Right atrium auricular region (tissue), 2 donors: Measurements from ENCODE around the gene ILK. TPM values are rescaled to one million over a fixed set of nuclear protein-coding genes. Genes with fewer than 3 reads are reported as not detected.

ENCODE experiments used
- DNase-seq: peaks from one replicate; pipeline ENCODE4 v3.0.0-alpha.2; 2019; ENCODE audit warnings: low spot score
- H3K27ac ChIP-seq, 2 donors: fragments of 200-600 bp; sonication (generic); 1 replicate in 1 of 2; 2 replicates in 1 of 2; pipeline ENCODE4 v1.5.1; 2016 to 2019
- H3K27me3 ChIP-seq, 2 donors: fragments of 200-600 bp; sonication (generic); one replicate each; pipeline versions ENCODE4 v1.5.1 to v1.6.0; 2017 to 2019
- H3K36me3 ChIP-seq: fragments of 200-600 bp; sonication (generic); one replicate; pipeline ENCODE4 v1.5.1; 2016
- H3K4me1 ChIP-seq, 2 donors: fragments of 200-600 bp; sonication (generic); one replicate each; pipeline versions ENCODE4 v1.5.1 to v1.6.0; 2017 to 2019
- H3K4me3 ChIP-seq, 2 donors: fragments of 200-600 bp; sonication (generic); 1 replicate in 1 of 2; 2 replicates in 1 of 2; pipeline ENCODE4 v1.5.1; 2017 to 2019; ENCODE audit warnings: mild to moderate bottlenecking in 1 of 2, moderate library complexity in 1 of 2
- H3K9me3 ChIP-seq, 2 donors: fragments of 200-600 bp; sonication (generic); one replicate each; pipeline ENCODE4 v1.5.1; 2019
- CTCF ChIP-seq, 2 donors: fragments of 200-600 bp; sonication (generic); IDR thresholded peaks; one replicate each; pipeline ENCODE4 v1.5.1; 2019; ENCODE audit warnings: antibody characterized with exemption in 2 of 2
- total RNA-seq, 2 donors: library from RNA; depleted of rRNA; stranded (reverse); fragments of >200 nt; gene quantifications; one replicate each; pipeline ENCODE4 v1.1.0, GENCODE V29; 2016

Gene ILK
- total RNA-seq, 2 donors from 2014 or later, result 142 to 193 TPM

- Histone ChIP-seq H3K36me3 (no peaks in the 10 kb centered on the region), H3K27me3 (no peaks in the 10 kb centered on the region), H3K4me3 (no peak overlapping the region), H3K27ac (peak overlapping the region; percentile 76 to 80), H3K4me1 (peaks cover 0 to 37% of the 10 kb centered on the region in 2 donors), H3K9me3 (no peaks in the 10 kb centered on the region)
- no peak for TF ChIP-seq CTCF (IDR thresholded peaks at IDR 0.05)
- peak; percentile 55 for DNase-seq
These were observed 44.3 kb downstream of the ILK start for GRCh38 chr11:6647836-6648235.

- Histone ChIP-seq H3K27me3 (no peaks in the 10 kb centered on the region), H3K27ac (no peak overlapping the region)
These were observed 44.9 kb downstream of the ILK start for GRCh38 chr11:6648501-6648900.

GRCh38 chr11:6650104-6650503 is 46.5 kb downstream of the ILK start:
- Histone ChIP-seq H3K36me3 (no peaks in the 10 kb centered on the region), H3K4me3 (no peak overlapping the region), H3K27me3 (no peaks in the 10 kb centered on the region), H3K9me3 (no peaks in the 10 kb centered on the region), H3K4me1 (peaks cover 0 to 45% of the 10 kb centered on the region in 2 donors), H3K27ac (no peak overlapping the region)
- DNase-seq, result no peak
- no peak for TF ChIP-seq CTCF (IDR thresholded peaks at IDR 0.05)

More at GRCh38 chr11:6648501-6648900, 44.9 kb downstream of the ILK start:
- TF ChIP-seq CTCF (IDR thresholded peaks at IDR 0.05), result no peak
- peak; percentile 54 for DNase-seq
- no peaks in the 10 kb centered on the region for H3K9me3 ChIP-seq
- H3K4me1 ChIP-seq, result peaks cover 0 to 37% of the 10 kb centered on the region in 2 donors
- H3K36me3 ChIP-seq, result no peaks in the 10 kb centered on the region
- H3K4me3 ChIP-seq, result no peak overlapping the region

- peaks cover 0 to 37% of the 10 kb centered on the region in 2 donors for H3K4me1 ChIP-seq
- H3K27ac ChIP-seq, result no peak overlapping the region
- H3K27me3 ChIP-seq, result no peaks in the 10 kb centered on the region
- H3K4me3 ChIP-seq, result no peak overlapping the region
- H3K36me3 ChIP-seq, result no peaks in the 10 kb centered on the region
- TF ChIP-seq CTCF (IDR thresholded peaks at IDR 0.05), result no peak
- no peaks in the 10 kb centered on the region for H3K9me3 ChIP-seq
- no peak for DNase-seq
These were observed 47.4 kb downstream of the ILK start for GRCh38 chr11:6650980-6651379.

GRCh38 chr11:6652182-6652581 is 48.6 kb downstream of the ILK start:
- DNase-seq, result no peak
- H3K4me1 ChIP-seq, result peaks cover 0 to 36% of the 10 kb centered on the region in 2 donors
- no peak overlapping the region for H3K4me3 ChIP-seq
- no peaks in the 10 kb centered on the region for H3K9me3 ChIP-seq
- H3K27me3 ChIP-seq, result no peaks in the 10 kb centered on the region
- H3K36me3 ChIP-seq, result no peaks in the 10 kb centered on the region
- no peak for TF ChIP-seq CTCF (IDR thresholded peaks at IDR 0.05)
- H3K27ac ChIP-seq, result no peak overlapping the region

- no peak overlapping the region for H3K4me3 ChIP-seq
- no peak for DNase-seq
- no peaks in the 10 kb centered on the region for H3K27me3 ChIP-seq
- no peak for TF ChIP-seq CTCF (IDR thresholded peaks at IDR 0.05)
- no peak overlapping the region for H3K27ac ChIP-seq
- H3K4me1 ChIP-seq, result peaks cover 0 to 26% of the 10 kb centered on the region in 2 donors
- H3K36me3 ChIP-seq, result no peaks in the 10 kb centered on the region
- H3K9me3 ChIP-seq, result no peaks in the 10 kb centered on the region
These were observed 49.5 kb downstream of the ILK start for GRCh38 chr11:6653097-6653496.
